SK-N-SH treated with all-trans-retinoic acid at 6 μM for 48 hours (cell line): ENCODE results near the gene CFI.

Source experiments
- CREB5 ChIP-seq: fragments of 250-450 bp; sonication (Bioruptor Pico); IDR thresholded peaks from 2 replicates; pipeline ENCODE4 v1.5.1; 2020; ENCODE audit warnings: low read depth, mild to moderate bottlenecking, moderate library complexity
- ESRRG ChIP-seq: fragments of 250-450 bp; sonication (Bioruptor Pico); IDR thresholded peaks from 2 replicates; pipeline ENCODE4 v1.6.1; 2021; ENCODE audit warnings: mild to moderate bottlenecking
- RARB ChIP-seq: fragments of 250-450 bp; sonication (Bioruptor Pico); IDR thresholded peaks from 2 replicates; pipeline ENCODE4 v1.8.0; 2021; ENCODE audit warnings: mild to moderate bottlenecking, moderate library complexity
- TF ChIP-seq, protein P1 (sequence below): fragments of 250-450 bp; sonication (Bioruptor Pico); IDR thresholded peaks from 2 replicates; pipeline ENCODE4 v1.8.0; 2020; ENCODE audit warnings: mild to moderate bottlenecking, moderate library complexity, borderline replicate concordance

GRCh38 chr4:109827672-109828071, 25.9 kb upstream of the CFI start, which contains the start of gene RRH:
- TF ChIP-seq RARB (CRISPR knock-in tag), result no peak
- TF ChIP-seq, protein P1, sequence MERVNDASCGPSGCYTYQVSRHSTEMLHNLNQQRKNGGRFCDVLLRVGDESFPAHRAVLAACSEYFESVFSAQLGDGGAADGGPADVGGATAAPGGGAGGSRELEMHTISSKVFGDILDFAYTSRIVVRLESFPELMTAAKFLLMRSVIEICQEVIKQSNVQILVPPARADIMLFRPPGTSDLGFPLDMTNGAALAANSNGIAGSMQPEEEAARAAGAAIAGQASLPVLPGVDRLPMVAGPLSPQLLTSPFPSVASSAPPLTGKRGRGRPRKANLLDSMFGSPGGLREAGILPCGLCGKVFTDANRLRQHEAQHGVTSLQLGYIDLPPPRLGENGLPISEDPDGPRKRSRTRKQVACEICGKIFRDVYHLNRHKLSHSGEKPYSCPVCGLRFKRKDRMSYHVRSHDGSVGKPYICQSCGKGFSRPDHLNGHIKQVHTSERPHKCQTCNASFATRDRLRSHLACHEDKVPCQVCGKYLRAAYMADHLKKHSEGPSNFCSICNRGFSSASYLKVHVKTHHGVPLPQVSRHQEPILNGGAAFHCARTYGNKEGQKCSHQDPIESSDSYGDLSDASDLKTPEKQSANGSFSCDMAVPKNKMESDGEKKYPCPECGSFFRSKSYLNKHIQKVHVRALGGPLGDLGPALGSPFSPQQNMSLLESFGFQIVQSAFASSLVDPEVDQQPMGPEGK, result no peak
- no peak for TF ChIP-seq ESRRG (CRISPR knock-in tag)
- no peak for TF ChIP-seq CREB5 (CRISPR knock-in tag)
